ENCODE measurements around the gene STAMBPL1.

GRCh38 chr10:88936656-88937055, 56.6 kb downstream of the STAMBPL1 start:
- TF ChIP-seq POLR2A (IDR thresholded peaks at IDR 0.05) (no peak), CTCF (IDR thresholded peaks at IDR 0.05) (no peak), POLR2AphosphoS5 (IDR thresholded peaks at IDR 0.05) (no peak), EP300 (IDR thresholded peaks at IDR 0.05) (no peak)
